GM12878 (cell line): ENCODE results near the gene FBLN5.

ENCODE experiments used
- SIN3A ChIP-seq: IDR thresholded peaks from 2 replicates; pipeline ENCODE4 v1.6.1; 2012; ENCODE audit warnings: low read depth, low read length, improper control_type of control experiment
- SMC3 ChIP-seq: IDR thresholded peaks from 2 replicates; pipeline ENCODE4 v1.6.1; 2011; ENCODE audit warnings: low read length, improper control_type of control experiment, borderline replicate concordance
- TF ChIP-seq, protein P1 (sequence below): IDR thresholded peaks from 2 replicates; pipeline ENCODE4 v1.6.1; 2012; ENCODE audit warnings: mild to moderate bottlenecking, low read depth, low read length

DNA sequence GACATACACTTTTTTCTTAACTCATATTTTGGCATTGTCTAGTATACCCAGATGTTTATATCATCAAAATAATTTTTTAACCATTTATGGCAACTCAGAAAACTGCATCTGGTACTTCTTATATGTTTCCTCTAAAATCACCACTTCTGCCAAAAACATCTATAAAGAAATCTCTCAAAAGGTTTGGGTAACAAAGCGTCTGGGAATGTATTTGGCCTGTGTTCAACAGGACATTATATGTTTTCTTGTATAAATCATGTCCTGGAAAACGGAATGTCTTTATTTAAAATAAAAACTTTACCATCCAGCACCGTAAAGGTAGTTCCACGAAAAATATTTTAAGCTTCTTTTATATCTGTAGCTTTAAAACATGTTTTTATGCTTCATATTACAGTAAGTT is 36.1 kb upstream of the FBLN5 start:
- TF ChIP-seq, protein P1, sequence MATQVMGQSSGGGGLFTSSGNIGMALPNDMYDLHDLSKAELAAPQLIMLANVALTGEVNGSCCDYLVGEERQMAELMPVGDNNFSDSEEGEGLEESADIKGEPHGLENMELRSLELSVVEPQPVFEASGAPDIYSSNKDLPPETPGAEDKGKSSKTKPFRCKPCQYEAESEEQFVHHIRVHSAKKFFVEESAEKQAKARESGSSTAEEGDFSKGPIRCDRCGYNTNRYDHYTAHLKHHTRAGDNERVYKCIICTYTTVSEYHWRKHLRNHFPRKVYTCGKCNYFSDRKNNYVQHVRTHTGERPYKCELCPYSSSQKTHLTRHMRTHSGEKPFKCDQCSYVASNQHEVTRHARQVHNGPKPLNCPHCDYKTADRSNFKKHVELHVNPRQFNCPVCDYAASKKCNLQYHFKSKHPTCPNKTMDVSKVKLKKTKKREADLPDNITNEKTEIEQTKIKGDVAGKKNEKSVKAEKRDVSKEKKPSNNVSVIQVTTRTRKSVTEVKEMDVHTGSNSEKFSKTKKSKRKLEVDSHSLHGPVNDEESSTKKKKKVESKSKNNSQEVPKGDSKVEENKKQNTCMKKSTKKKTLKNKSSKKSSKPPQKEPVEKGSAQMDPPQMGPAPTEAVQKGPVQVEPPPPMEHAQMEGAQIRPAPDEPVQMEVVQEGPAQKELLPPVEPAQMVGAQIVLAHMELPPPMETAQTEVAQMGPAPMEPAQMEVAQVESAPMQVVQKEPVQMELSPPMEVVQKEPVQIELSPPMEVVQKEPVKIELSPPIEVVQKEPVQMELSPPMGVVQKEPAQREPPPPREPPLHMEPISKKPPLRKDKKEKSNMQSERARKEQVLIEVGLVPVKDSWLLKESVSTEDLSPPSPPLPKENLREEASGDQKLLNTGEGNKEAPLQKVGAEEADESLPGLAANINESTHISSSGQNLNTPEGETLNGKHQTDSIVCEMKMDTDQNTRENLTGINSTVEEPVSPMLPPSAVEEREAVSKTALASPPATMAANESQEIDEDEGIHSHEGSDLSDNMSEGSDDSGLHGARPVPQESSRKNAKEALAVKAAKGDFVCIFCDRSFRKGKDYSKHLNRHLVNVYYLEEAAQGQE = no peak
- no peak for TF ChIP-seq SIN3A
- no peak for TF ChIP-seq SMC3
